GM23338 (cell line): ENCODE data around the gene JPH4. TPM values are rescaled to one million over a fixed set of nuclear protein-coding genes. Genes with fewer than 3 reads are reported as not detected.

Experiments used
- ATAC-seq: fragments of 200-7000 bp; cut with Tn5 transposase; 3 replicates; pipeline ENCODE4 v1.9.1; 2020
- DNase-seq: peaks from one replicate; pipeline ENCODE4 v3.0.0-alpha.2; 2015; ENCODE audit warnings: low spot score
- H2AFZ ChIP-seq: fragments of 200-600 bp; sonication (generic); 2 replicates; pipeline ENCODE4 v1.8.0; 2016; ENCODE audit warnings: antibody characterized with exemption, mild to moderate bottlenecking, moderate library complexity
- H3F3A ChIP-seq: fragments of 200-600 bp; sonication (generic); replicated peaks from 2 replicates; pipeline ENCODE4 v1.8.0; 2017; ENCODE audit warnings: antibody characterized with exemption, mixed run types, low read depth
- H3K27ac ChIP-seq: fragments of 200-600 bp; sonication (generic); 2 replicates; pipeline ENCODE4 v1.6.1; 2016; ENCODE audit warnings: low read depth
- H3K27me3 ChIP-seq: fragments of 200-600 bp; sonication (generic); 2 replicates; pipeline ENCODE4 v1.8.0; 2016; ENCODE audit warnings: mild to moderate bottlenecking, mixed run types, moderate library complexity; ENCODE audit not compliant: insufficient read depth
- H3K36me3 ChIP-seq: fragments of 200-600 bp; sonication (generic); 2 replicates; pipeline ENCODE4 v1.8.0; 2016; ENCODE audit warnings: mild to moderate bottlenecking; ENCODE audit not compliant: insufficient read depth
- H3K4me1 ChIP-seq: fragments of 200-600 bp; sonication (generic); 2 replicates; pipeline ENCODE4 v1.8.0; 2016; ENCODE audit warnings: mild to moderate bottlenecking, moderate library complexity; ENCODE audit not compliant: insufficient read depth
- H3K4me2 ChIP-seq: fragments of 200-600 bp; sonication (generic); 2 replicates; pipeline ENCODE4 v1.7.1; 2017; ENCODE audit warnings: mixed run types
- H3K4me3 ChIP-seq: fragments of 200-600 bp; sonication (generic); 2 replicates; pipeline ENCODE4 v1.6.1; 2016; ENCODE audit warnings: mixed run types
- H3K79me2 ChIP-seq: fragments of 200-600 bp; sonication (generic); replicated peaks from 2 replicates; pipeline ENCODE4 v1.8.0; 2017; ENCODE audit warnings: mild to moderate bottlenecking; ENCODE audit not compliant: insufficient read depth
- H3K9me2 ChIP-seq: fragments of 200-600 bp; sonication (generic); 2 replicates; pipeline ENCODE4 v1.8.0; 2017; ENCODE audit not compliant: insufficient read depth
- H4K20me1 ChIP-seq: fragments of 200-600 bp; sonication (generic); replicated peaks from 2 replicates; pipeline ENCODE4 v1.8.0; 2017; ENCODE audit warnings: mild to moderate bottlenecking; ENCODE audit not compliant: insufficient read depth
- H3K27ac Mint-ChIP-seq: 2 replicates; pipeline ENCODE4 v1.8.0; 2020; ENCODE audit warnings: inconsistent platforms, mild to moderate bottlenecking, moderate library complexity, mixed read lengths
- H3K27me3 Mint-ChIP-seq: 3 replicates; pipeline ENCODE4 v1.8.0; 2022; ENCODE audit warnings: low read depth, mild to moderate bottlenecking, moderate library complexity, mixed read lengths, inconsistent platforms; ENCODE audit not compliant: insufficient read depth, poor library complexity
- H3K36me3 Mint-ChIP-seq: 3 replicates; pipeline ENCODE4 v1.8.0; 2021; ENCODE audit warnings: low read depth, mild to moderate bottlenecking, inconsistent platforms, moderate library complexity, mixed read lengths
- H3K4me1 Mint-ChIP-seq: 3 replicates; pipeline ENCODE4 v1.8.0; 2020; ENCODE audit warnings: mild to moderate bottlenecking, inconsistent platforms, mixed read lengths
- H3K4me3 Mint-ChIP-seq: 3 replicates; pipeline ENCODE4 v1.8.0; 2021; ENCODE audit warnings: moderate library complexity, mild to moderate bottlenecking, inconsistent platforms, mixed read lengths
- H3K9me3 Mint-ChIP-seq: 3 replicates; pipeline ENCODE4 v1.8.0; 2020; ENCODE audit warnings: moderate library complexity, mild to moderate bottlenecking, inconsistent platforms, mixed read lengths
- CREB1 ChIP-seq: fragments of 250-450 bp; sonication (Bioruptor Pico); IDR thresholded peaks from 2 replicates; pipeline ENCODE4 v1.5.0; 2020; ENCODE audit warnings: low read depth, mild to moderate bottlenecking, moderate library complexity
- EZH2 ChIP-seq: fragments of 200-600 bp; sonication (generic); IDR thresholded peaks from one replicate; pipeline ENCODE4 v1.8.0; 2017; ENCODE audit warnings: antibody characterized with exemption, mild to moderate bottlenecking, low read depth; ENCODE audit not compliant: unreplicated experiment
- EZH2phosphoT487 ChIP-seq: fragments of 200-600 bp; sonication (generic); IDR thresholded peaks from one replicate; pipeline ENCODE4 v1.8.1; 2018; ENCODE audit warnings: antibody characterized with exemption; ENCODE audit not compliant: unreplicated experiment
- JUNB ChIP-seq: IDR thresholded peaks from one replicate; pipeline ENCODE4 v1.6.1; 2016; ENCODE audit warnings: antibody characterized with exemption; ENCODE audit not compliant: unreplicated experiment
- NANOG ChIP-seq: IDR thresholded peaks from 2 replicates; pipeline ENCODE4 v1.6.1; 2016; ENCODE audit warnings: antibody characterized with exemption, borderline replicate concordance
- POLR2AphosphoS5 ChIP-seq: IDR thresholded peaks from 2 replicates; pipeline ENCODE4 v1.6.1; 2016; ENCODE audit warnings: antibody characterized with exemption, low read depth
- STAT1 ChIP-seq: IDR thresholded peaks from one replicate; pipeline ENCODE4 v1.6.1; 2016; ENCODE audit warnings: antibody characterized with exemption; ENCODE audit not compliant: unreplicated experiment
- ZNF114 ChIP-seq: fragments of 250-450 bp; sonication (Bioruptor Pico); IDR thresholded peaks from 2 replicates; pipeline ENCODE4 v1.5.0; 2020; ENCODE audit warnings: mild to moderate bottlenecking, moderate library complexity
- ZNF331 ChIP-seq: fragments of 250-450 bp; sonication (Bioruptor Pico); IDR thresholded peaks from 2 replicates; pipeline ENCODE4 v1.5.0; 2020; ENCODE audit warnings: low read depth, mild to moderate bottlenecking, moderate library complexity
- polyA plus RNA-seq: library from polyadenylated mRNA; unstranded; fragments of >200 nt; fragmentation: Nextera tagmentation; extraction: Ambion mirVana; gene quantifications from 2 replicates; pipeline ENCODE4 v1.2.1, GENCODE V29; 2016
- total RNA-seq: library from RNA; depleted of rRNA; stranded (reverse); fragments of >200 nt; shearing (Covaris generic); gene quantifications from 2 replicates; pipeline ENCODE4 v1.2.3, GENCODE V29; 2014
- TF ChIP-seq, protein P1 (sequence below): fragments of 250-450 bp; sonication (Bioruptor Pico); IDR thresholded peaks from 2 replicates; pipeline ENCODE4 v1.5.0; 2020; ENCODE audit warnings: mild to moderate bottlenecking, moderate library complexity
- TF ChIP-seq, protein P2 (sequence below), 2 experiments: fragments of 200-600 bp in 1 of 2; sonication (generic) in 1 of 2; conservative IDR thresholded peaks; 2 replicates each; pipeline versions ENCODE4 v1.5.1 to v1.6.1; 2016 to 2017; ENCODE audit warnings: antibody characterized with exemption in 2 of 2, low read depth in 2 of 2, mild to moderate bottlenecking in 2 of 2, moderate library complexity in 1 of 2
- TF ChIP-seq, protein P3 (sequence below): IDR thresholded peaks from one replicate; pipeline ENCODE4 v1.6.1; 2018; ENCODE audit warnings: antibody characterized with exemption; ENCODE audit not compliant: unreplicated experiment
- TF ChIP-seq, protein P4 (sequence below): IDR thresholded peaks from 2 replicates; pipeline ENCODE4 v1.6.1; 2016; ENCODE audit warnings: antibody characterized with exemption

The JPH4 gene
- total and polyA plus RNA-seq, 2 experiments from 2014 or later, result 11.0 to 29.9 TPM

DNA sequence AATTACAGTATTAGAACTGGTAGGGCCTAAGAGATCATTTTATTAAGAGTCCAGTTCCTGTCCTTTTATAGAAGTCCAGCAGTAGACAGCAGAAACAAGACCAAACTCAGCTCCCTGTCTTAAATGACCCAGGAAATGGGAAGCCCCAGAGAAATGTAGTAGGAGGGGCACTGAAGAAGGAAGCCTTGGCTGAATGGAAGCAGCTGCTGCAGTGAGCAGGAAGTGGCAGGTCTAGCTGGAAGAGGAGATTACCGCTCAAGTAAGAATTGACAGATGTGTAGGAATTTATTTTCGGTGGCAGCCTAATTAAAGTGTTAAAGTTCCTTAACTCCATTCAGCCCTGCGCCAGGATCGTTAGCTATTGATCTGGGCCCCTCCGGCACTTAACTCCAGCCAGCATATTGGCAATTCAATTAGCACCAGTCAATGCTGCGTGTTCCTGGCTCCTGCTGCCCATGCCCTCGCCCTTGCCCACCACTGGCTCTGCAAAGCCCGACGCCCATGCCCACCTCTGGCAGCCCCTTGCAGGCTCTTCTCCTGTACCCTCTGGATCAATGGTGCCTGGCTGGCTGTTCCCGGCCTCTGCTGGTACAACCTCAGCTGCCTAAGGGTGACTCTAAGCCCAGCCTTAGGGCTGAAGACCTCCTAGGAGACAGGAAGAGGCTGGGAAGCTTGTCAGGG, 48.1 kb downstream of the JPH4 start:
- no peaks in the 10 kb centered on the region; the same call in 1 of the 2 replicates for H3K79me2 ChIP-seq
- Mint-ChIP-seq H3K9me3 (no peaks in the 10 kb centered on the region; the same call in 2 of the 3 replicates), H3K27me3 (peaks cover 21% of the 10 kb centered on the region), H3K4me1 (peaks cover 49% of the 10 kb centered on the region), H3K27ac (no peak overlapping the region; the same call in 1 of the 2 replicates), H3K36me3 (peaks cover 79% of the 10 kb centered on the region), H3K4me3 (no peak overlapping the region)
- H2AFZ ChIP-seq, result no peak overlapping the region
- no peak overlapping the region for H3K4me3 ChIP-seq
- no peaks in the 10 kb centered on the region; the same call in 1 of the 2 replicates for H4K20me1 ChIP-seq
- TF ChIP-seq POLR2AphosphoS5 (no peak), ZNF114 (CRISPR knock-in tag) (no peak), JUNB (no peak), NANOG (no peak), CREB1 (CRISPR knock-in tag) (no peak), ZNF331 (CRISPR knock-in tag) (no peak), EZH2phosphoT487 (no peak), STAT1 (no peak), EZH2 (no peak)
- TF ChIP-seq, protein P1, sequence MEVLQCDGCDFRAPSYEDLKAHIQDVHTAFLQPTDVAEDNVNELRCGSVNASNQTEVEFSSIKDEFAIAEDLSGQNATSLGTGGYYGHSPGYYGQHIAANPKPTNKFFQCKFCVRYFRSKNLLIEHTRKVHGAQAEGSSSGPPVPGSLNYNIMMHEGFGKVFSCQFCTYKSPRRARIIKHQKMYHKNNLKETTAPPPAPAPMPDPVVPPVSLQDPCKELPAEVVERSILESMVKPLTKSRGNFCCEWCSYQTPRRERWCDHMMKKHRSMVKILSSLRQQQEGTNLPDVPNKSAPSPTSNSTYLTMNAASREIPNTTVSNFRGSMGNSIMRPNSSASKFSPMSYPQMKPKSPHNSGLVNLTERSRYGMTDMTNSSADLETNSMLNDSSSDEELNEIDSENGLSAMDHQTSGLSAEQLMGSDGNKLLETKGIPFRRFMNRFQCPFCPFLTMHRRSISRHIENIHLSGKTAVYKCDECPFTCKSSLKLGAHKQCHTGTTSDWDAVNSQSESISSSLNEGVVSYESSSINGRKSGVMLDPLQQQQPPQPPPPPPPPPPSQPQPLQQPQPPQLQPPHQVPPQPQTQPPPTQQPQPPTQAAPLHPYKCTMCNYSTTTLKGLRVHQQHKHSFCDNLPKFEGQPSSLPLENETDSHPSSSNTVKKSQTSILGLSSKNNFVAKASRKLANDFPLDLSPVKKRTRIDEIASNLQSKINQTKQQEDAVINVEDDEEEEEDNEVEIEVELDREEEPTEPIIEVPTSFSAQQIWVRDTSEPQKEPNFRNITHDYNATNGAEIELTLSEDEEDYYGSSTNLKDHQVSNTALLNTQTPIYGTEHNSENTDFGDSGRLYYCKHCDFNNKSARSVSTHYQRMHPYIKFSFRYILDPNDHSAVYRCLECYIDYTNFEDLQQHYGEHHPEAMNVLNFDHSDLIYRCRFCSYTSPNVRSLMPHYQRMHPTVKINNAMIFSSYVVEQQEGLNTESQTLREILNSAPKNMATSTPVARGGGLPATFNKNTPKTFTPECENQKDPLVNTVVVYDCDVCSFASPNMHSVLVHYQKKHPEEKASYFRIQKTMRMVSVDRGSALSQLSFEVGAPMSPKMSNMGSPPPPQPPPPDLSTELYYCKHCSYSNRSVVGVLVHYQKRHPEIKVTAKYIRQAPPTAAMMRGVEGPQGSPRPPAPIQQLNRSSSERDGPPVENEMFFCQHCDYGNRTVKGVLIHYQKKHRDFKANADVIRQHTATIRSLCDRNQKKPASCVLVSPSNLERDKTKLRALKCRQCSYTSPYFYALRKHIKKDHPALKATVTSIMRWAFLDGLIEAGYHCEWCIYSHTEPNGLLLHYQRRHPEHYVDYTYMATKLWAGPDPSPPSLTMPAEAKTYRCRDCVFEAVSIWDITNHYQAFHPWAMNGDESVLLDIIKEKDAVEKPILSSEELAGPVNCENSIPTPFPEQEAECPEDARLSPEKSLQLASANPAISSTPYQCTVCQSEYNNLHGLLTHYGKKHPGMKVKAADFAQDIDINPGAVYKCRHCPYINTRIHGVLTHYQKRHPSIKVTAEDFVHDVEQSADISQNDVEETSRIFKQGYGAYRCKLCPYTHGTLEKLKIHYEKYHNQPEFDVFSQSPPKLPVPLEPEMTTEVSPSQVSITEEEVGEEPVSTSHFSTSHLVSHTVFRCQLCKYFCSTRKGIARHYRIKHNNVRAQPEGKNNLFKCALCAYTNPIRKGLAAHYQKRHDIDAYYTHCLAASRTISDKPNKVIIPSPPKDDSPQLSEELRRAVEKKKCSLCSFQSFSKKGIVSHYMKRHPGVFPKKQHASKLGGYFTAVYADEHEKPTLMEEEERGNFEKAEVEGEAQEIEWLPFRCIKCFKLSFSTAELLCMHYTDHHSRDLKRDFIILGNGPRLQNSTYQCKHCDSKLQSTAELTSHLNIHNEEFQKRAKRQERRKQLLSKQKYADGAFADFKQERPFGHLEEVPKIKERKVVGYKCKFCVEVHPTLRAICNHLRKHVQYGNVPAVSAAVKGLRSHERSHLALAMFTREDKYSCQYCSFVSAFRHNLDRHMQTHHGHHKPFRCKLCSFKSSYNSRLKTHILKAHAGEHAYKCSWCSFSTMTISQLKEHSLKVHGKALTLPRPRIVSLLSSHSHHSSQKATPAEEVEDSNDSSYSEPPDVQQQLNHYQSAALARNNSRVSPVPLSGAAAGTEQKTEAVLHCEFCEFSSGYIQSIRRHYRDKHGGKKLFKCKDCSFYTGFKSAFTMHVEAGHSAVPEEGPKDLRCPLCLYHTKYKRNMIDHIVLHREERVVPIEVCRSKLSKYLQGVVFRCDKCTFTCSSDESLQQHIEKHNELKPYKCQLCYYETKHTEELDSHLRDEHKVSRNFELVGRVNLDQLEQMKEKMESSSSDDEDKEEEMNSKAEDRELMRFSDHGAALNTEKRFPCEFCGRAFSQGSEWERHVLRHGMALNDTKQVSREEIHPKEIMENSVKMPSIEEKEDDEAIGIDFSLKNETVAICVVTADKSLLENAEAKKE (CRISPR knock-in tag), result no peak
- TF ChIP-seq, protein P2, sequence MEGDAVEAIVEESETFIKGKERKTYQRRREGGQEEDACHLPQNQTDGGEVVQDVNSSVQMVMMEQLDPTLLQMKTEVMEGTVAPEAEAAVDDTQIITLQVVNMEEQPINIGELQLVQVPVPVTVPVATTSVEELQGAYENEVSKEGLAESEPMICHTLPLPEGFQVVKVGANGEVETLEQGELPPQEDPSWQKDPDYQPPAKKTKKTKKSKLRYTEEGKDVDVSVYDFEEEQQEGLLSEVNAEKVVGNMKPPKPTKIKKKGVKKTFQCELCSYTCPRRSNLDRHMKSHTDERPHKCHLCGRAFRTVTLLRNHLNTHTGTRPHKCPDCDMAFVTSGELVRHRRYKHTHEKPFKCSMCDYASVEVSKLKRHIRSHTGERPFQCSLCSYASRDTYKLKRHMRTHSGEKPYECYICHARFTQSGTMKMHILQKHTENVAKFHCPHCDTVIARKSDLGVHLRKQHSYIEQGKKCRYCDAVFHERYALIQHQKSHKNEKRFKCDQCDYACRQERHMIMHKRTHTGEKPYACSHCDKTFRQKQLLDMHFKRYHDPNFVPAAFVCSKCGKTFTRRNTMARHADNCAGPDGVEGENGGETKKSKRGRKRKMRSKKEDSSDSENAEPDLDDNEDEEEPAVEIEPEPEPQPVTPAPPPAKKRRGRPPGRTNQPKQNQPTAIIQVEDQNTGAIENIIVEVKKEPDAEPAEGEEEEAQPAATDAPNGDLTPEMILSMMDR (conservative IDR thresholded peaks at IDR 0.05; ENCODE audit: low read depth in 2 of 2), result no peak
- TF ChIP-seq, protein P3, sequence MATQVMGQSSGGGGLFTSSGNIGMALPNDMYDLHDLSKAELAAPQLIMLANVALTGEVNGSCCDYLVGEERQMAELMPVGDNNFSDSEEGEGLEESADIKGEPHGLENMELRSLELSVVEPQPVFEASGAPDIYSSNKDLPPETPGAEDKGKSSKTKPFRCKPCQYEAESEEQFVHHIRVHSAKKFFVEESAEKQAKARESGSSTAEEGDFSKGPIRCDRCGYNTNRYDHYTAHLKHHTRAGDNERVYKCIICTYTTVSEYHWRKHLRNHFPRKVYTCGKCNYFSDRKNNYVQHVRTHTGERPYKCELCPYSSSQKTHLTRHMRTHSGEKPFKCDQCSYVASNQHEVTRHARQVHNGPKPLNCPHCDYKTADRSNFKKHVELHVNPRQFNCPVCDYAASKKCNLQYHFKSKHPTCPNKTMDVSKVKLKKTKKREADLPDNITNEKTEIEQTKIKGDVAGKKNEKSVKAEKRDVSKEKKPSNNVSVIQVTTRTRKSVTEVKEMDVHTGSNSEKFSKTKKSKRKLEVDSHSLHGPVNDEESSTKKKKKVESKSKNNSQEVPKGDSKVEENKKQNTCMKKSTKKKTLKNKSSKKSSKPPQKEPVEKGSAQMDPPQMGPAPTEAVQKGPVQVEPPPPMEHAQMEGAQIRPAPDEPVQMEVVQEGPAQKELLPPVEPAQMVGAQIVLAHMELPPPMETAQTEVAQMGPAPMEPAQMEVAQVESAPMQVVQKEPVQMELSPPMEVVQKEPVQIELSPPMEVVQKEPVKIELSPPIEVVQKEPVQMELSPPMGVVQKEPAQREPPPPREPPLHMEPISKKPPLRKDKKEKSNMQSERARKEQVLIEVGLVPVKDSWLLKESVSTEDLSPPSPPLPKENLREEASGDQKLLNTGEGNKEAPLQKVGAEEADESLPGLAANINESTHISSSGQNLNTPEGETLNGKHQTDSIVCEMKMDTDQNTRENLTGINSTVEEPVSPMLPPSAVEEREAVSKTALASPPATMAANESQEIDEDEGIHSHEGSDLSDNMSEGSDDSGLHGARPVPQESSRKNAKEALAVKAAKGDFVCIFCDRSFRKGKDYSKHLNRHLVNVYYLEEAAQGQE, result no peak
- TF ChIP-seq, protein P4, sequence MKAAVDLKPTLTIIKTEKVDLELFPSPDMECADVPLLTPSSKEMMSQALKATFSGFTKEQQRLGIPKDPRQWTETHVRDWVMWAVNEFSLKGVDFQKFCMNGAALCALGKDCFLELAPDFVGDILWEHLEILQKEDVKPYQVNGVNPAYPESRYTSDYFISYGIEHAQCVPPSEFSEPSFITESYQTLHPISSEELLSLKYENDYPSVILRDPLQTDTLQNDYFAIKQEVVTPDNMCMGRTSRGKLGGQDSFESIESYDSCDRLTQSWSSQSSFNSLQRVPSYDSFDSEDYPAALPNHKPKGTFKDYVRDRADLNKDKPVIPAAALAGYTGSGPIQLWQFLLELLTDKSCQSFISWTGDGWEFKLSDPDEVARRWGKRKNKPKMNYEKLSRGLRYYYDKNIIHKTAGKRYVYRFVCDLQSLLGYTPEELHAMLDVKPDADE, result no peak
- H3F3A ChIP-seq, result no peaks in the 10 kb centered on the region
- H3K36me3 ChIP-seq, result peaks cover 3% of the 10 kb centered on the region; the same call in 1 of the 2 replicates
- no peak for DNase-seq
- H3K27ac ChIP-seq, result no peak overlapping the region
- H3K9me2 ChIP-seq, result no peaks in the 10 kb centered on the region
- no peak overlapping the region for H3K4me2 ChIP-seq
- no peak for ATAC-seq
- H3K27me3 ChIP-seq, result no peaks in the 10 kb centered on the region
- peaks cover 4% of the 10 kb centered on the region; the same call in 1 of the 2 replicates for H3K4me1 ChIP-seq
